Ovary (tissue), 9 donors: ENCODE measurements around the gene CENPX. TPM values are rescaled to one million over a fixed set of nuclear protein-coding genes. Genes with fewer than 3 reads are reported as not detected.

ENCODE experiments used
- DNase-seq, 5 donors: peaks; one replicate each; pipeline ENCODE4 v3.0.0-alpha.2; 2019 to 2020
- H3K27ac ChIP-seq, 2 donors: fragments of 200-600 bp; one replicate each; pipeline versions ENCODE4 v1.5.1 to v1.8.0; 2019 to 2022
- H3K27me3 ChIP-seq: fragments of 200-600 bp; one replicate; pipeline ENCODE4 v1.8.0; 2022
- H3K36me3 ChIP-seq: fragments of 200-600 bp; sonication (generic); one replicate; pipeline ENCODE4 v1.5.1; 2019
- H3K4me1 ChIP-seq: one replicate; pipeline ENCODE4 v1.8.1; 2013; ENCODE audit warnings: mild to moderate bottlenecking, moderate library complexity; ENCODE audit not compliant: insufficient read depth
- H3K4me3 ChIP-seq: fragments of 200-600 bp; sonication (generic); one replicate; pipeline ENCODE4 v1.5.1; 2017
- H3K9me3 ChIP-seq, 2 donors: fragments of 200-600 bp in 1 of 2; sonication (generic) in 1 of 2; one replicate each; pipeline versions ENCODE4 v1.5.1 to v1.8.1; 2013 to 2019; ENCODE audit warnings: mild to moderate bottlenecking in 1 of 2, moderate library complexity in 1 of 2
- EP300 ChIP-seq: sonication (generic); formaldehyde crosslinking; IDR thresholded peaks from one replicate; pipeline ENCODE4 v1.6.1; 2017; ENCODE audit warnings: antibody characterized with exemption
- POLR2A ChIP-seq: fragments of 450-650 bp; IDR thresholded peaks from one replicate; pipeline ENCODE4 v1.6.1; 2017; ENCODE audit warnings: antibody characterized with exemption, mild to moderate bottlenecking, moderate library complexity
- WGBS, 3 donors: extraction: QIAGEN DNeasy Blood & Tissue Kit in 1 of 3; methylation state at CpG; one replicate each; pipeline versions ENCODE4 v1.1.5 to v1.1.7; 2013 to 2017; 5-methylcytosine and 5-hydroxymethylcytosine counted together
- intact Hi-C, 4 donors: fragments of 100-400 bp; cut with DNase I; formaldehyde crosslinking; loops; one replicate each; pipeline versions ENCODE4 v1.11.0 to v1.15.1; 2022 to 2023
- polyA plus RNA-seq, 2 donors: library from polyadenylated mRNA; stranded (reverse); fragments of 200-250 nt in 1 of 2; fragments of 350-450 nt in 1 of 2; fragmentation: Illumina TruSeq in 1 of 2; extraction: RNeasy Lipid Tissue Mini Kit (QIAGEN cat#74804) in 1 of 2; gene quantifications; one replicate each; pipeline ENCODE4 v1.2.3, GENCODE V29; 2013 to 2014
- total RNA-seq, 7 donors: library from RNA; depleted of rRNA in 2 of 7; stranded (reverse); fragments of >200 nt in 2 of 7; fragmentation: NEBNext Ultra II Directional in 3 of 7; extraction: Animal tissue kit (Norgen Biotek cat#: 25700) in 3 of 7; gene quantifications; one replicate each; pipeline versions ENCODE4 v1.1.0 to v1.2.4, GENCODE V29; 2016 to 2023
- TF ChIP-seq, protein P1 (sequence below), 3 donors: fragments of 450-650 bp in 2 of 3; fragments of 200-600 bp in 1 of 3; IDR thresholded peaks; one replicate each; pipeline versions ENCODE4 v1.5.1 to v1.8.0; 2016 to 2022; ENCODE audit warnings: antibody characterized with exemption in 3 of 3, mild to moderate bottlenecking in 1 of 3
- donor health status: DM: no; HTN: no; CAD: no; lungs with moderate emphysema.
- donor health status: DM: no; HTN: no; CAD: no.
- donor health status: Bipolar disorder and iron deficiency.
- donor health status: DM: yes; HTN: yes; CAD: no.
- donor health status: DM: no; HTN: no; CAD: no.
- donor health status: DM: yes; HTN: yes; CAD: no.

Gene CENPX
- total and polyA plus RNA-seq, 9 donors: 3.3 to 68.8 (median 35.3) TPM

DNA sequence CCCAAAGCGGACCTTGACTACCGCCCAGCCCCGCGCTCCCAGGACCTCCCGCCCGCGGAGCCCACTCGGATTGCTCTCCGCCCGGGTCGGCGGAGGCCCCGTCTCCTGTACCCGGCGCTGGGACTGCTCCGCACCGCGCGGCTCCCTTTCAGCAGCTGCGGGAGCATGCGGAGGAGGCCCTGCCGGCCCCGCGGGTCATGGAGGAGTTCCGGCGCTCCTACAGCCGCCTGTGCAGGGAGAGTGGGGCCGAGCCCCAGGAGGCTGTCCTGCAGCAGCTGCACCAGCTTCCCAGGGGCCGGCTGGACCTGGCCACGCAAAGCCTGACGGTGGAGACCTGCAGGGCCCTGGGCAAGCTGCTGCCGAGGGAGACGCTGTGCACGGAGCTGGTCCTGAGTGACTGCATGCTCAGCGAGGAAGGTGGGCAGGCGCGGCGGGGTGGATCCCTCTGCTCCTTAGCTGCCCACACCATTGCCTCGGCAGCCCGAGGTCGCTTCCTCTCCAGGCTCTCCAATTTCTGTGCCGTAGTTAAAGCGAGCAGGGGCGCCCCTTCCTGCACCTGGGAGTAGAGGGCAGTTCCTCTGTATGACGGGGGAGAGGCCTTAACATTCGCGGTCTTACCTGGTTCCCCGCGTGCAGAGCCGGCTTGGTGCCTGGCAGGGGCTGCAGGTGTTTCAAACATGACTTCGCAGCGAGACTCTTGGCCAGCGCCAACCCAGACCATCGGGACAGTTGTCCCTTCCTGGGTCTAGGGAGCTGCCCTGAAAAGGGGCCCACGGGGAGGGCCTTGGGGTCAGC lies 966 bp upstream of the CENPX start:
- Histone ChIP-seq H3K9me3 (no peaks in the 10 kb centered on the region), H3K27me3 (no peaks in the 10 kb centered on the region), H3K4me1 (peaks cover 8% of the 10 kb centered on the region), H3K27ac (no peak overlapping the region), H3K36me3 (no peaks in the 10 kb centered on the region), H3K4me3 (peak overlapping the region; percentile 89)
- WGBS, 3 donors: 5 to 9% (median 7%) methylated on average over 33 to 55 of the region's 55 CpGs
- DNase-seq: no peak
- intact Hi-C loops: loop anchor here in 1 of 4 donors (10.0 kb wide), 1 partner anchor 301 kb away; no protein-coding TSS in a partner anchor
- TF ChIP-seq EP300: no peak
- TF ChIP-seq POLR2A: no peak
- TF ChIP-seq, protein P1, sequence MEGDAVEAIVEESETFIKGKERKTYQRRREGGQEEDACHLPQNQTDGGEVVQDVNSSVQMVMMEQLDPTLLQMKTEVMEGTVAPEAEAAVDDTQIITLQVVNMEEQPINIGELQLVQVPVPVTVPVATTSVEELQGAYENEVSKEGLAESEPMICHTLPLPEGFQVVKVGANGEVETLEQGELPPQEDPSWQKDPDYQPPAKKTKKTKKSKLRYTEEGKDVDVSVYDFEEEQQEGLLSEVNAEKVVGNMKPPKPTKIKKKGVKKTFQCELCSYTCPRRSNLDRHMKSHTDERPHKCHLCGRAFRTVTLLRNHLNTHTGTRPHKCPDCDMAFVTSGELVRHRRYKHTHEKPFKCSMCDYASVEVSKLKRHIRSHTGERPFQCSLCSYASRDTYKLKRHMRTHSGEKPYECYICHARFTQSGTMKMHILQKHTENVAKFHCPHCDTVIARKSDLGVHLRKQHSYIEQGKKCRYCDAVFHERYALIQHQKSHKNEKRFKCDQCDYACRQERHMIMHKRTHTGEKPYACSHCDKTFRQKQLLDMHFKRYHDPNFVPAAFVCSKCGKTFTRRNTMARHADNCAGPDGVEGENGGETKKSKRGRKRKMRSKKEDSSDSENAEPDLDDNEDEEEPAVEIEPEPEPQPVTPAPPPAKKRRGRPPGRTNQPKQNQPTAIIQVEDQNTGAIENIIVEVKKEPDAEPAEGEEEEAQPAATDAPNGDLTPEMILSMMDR (IDR thresholded peaks at IDR 0.05): no peak

DNA sequence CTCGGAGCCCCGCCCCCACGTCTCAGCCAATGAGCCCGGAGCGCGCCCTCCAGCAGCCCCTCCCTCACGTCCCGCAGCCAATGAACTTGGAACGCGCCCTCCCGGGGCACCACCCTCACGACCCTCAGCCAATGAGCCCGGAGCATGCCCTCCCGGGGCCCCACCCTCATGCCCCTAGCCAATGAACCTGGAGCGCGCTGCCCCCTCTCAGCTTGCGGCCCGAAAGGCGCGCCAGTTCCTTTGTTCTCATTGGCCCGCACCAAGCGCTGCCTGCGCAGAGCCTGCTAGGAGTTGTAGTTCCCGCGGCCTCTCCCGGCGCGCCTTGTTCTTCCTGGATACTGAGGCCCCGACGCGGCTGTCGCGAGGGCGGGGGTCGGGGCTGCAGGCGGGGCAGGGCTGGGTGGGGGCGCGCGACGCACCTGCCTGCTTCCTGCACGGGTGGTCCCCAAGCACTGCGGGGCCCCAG lies 336 bp upstream of the CENPX start, which contains the start of gene LRRC45:
Gene LRRC45 (plus strand): TSS at position 325 of the 466 bp plus-strand sequence. CDS start 339 bp downstream, outside the sequence.
- intact Hi-C loops: loop anchor here in 1 of 4 donors (10.0 kb wide), 1 partner anchor 302 kb away; no protein-coding TSS in a partner anchor
- H3K36me3 ChIP-seq: no peaks in the 10 kb centered on the region
- no peaks in the 10 kb centered on the region for H3K9me3 ChIP-seq
- peak within 1 kb of the TSS; percentile 95 for H3K4me3 ChIP-seq
- TF ChIP-seq POLR2A (no peak), EP300 (no peak)
- TF ChIP-seq, protein P1 (IDR thresholded peaks at IDR 0.05): no peak
- H3K27ac ChIP-seq: peak within 1 kb of the TSS; percentile 20 to 44
- 0 to 1% (median 1%) methylated on average over 24 to 42 of the region's 42 CpGs for WGBS, 3 donors
- peaks cover 8% of the 10 kb centered on the region for H3K4me1 ChIP-seq
- DNase-seq: peak; percentile 99 to 100 (median 100)
- no peaks in the 10 kb centered on the region for H3K27me3 ChIP-seq

DNA sequence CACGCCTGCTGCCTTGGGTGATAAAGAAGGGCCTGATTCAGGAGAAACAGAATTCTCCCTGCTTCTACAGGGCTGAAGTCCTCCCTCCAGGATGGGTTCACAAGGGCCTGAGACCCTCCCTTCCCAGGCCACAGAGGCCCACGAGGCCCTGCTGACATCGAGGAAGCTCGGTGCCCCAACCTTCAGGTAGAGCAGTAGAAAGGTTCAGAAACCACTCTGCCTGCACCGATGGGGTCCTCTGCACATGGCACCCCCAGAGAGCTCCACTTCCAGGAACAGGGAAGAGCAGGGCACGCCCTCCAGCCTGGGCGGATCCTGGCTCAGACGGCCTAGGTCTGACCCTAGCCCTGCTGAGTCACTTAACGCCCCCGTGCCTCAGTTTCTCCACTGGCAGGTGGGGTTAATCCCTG lies 773 bp downstream of the CENPX start:
- Histone ChIP-seq H3K27ac (peak overlapping the region in 1 of 2 donors; percentile 20), H3K27me3 (no peaks in the 10 kb centered on the region), H3K4me3 (peak overlapping the region; percentile 95), H3K9me3 (no peaks in the 10 kb centered on the region), H3K4me1 (peaks cover 8% of the 10 kb centered on the region), H3K36me3 (no peaks in the 10 kb centered on the region)
- 3 to 9% (median 6%) methylated on average over 9 to 10 of the region's 10 CpGs for WGBS, 3 donors
- intact Hi-C loops: loop anchor here in 2 of 4 donors (2.0 to 10.0 kb wide), 2 partner anchors 63 to 303 kb away; no protein-coding TSS in a partner anchor
- TF ChIP-seq POLR2A (no peak), EP300 (no peak)
- TF ChIP-seq, protein P1 (IDR thresholded peaks at IDR 0.05): no peak
- no peak for DNase-seq

DNA sequence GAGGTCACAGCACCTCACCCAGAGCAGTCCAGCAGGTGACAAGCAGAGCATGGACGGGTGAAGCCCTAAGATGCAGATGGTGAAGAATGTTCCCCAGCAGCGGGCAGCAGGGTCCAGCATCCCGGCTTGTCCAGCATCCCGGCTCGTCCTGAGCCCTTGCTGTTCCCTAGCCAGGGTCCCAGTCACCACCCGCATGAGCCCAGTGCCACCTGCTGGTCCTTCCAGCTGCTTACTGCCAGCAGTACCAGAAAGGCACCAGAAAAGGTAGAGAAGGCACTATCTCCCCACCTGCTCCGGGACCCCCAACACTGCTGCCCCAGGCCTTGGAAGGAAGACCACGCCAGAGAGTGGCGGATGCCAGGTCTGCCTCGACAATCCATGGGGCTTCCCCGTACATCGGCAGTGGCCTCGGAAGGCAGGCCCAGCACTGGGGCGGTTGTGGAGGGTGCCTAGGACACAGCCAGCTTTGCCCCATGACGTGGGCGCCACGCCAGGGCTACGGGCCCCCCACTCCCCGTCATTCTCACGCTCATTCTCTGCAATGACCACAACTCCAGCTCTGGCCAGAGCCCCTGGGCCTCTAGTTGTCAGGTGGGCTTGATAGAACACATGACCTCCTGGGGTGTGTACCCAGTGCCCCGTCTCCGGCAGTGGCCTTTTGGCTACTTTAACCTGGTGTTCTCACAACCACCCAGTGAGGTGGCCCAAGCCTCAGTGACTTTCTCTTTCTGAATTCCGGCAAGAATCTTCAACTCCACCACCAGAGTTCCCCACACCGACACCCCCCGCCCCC lies 1.4 kb downstream of the CENPX start:
- TF ChIP-seq, protein P1 (IDR thresholded peaks at IDR 0.05): peak; percentile 13 to 70 (median 38)
- TF ChIP-seq POLR2A (no peak), EP300 (no peak)
- intact Hi-C loops: loop anchor here in 2 of 4 donors (2.0 to 10.0 kb wide), 2 partner anchors 63 to 303 kb away; no protein-coding TSS in a partner anchor
- Histone ChIP-seq H3K27me3 (no peaks in the 10 kb centered on the region), H3K9me3 (no peaks in the 10 kb centered on the region), H3K27ac (no peak overlapping the region), H3K36me3 (no peaks in the 10 kb centered on the region), H3K4me3 (peak overlapping the region; percentile 95), H3K4me1 (peaks cover 8% of the 10 kb centered on the region)
- 31 to 39% (median 33%) methylated on average over 25 of the region's 25 CpGs for WGBS, 3 donors
- DNase-seq: peak in 4 of 5 donors; percentile 58 to 73 (median 64)
